K562 treated with DMSO at 1 percent for 4 hours (cell line): ENCODE measurements around the gene BAMBI. TPM values are rescaled to one million over a fixed set of nuclear protein-coding genes. Genes with fewer than 3 reads are reported as not detected.

Experiments
- total RNA-seq: library from RNA; unstranded; fragments of 300-600 nt; gene quantifications from 2 replicates; pipeline ENCODE4 v1.2.3, GENCODE V29; 2022; ENCODE audit not compliant: insufficient read depth

The BAMBI gene, protein sequence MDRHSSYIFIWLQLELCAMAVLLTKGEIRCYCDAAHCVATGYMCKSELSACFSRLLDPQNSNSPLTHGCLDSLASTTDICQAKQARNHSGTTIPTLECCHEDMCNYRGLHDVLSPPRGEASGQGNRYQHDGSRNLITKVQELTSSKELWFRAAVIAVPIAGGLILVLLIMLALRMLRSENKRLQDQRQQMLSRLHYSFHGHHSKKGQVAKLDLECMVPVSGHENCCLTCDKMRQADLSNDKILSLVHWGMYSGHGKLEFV
- total RNA-seq = 15.1 and 15.3 TPM in 2 replicates

DNA sequence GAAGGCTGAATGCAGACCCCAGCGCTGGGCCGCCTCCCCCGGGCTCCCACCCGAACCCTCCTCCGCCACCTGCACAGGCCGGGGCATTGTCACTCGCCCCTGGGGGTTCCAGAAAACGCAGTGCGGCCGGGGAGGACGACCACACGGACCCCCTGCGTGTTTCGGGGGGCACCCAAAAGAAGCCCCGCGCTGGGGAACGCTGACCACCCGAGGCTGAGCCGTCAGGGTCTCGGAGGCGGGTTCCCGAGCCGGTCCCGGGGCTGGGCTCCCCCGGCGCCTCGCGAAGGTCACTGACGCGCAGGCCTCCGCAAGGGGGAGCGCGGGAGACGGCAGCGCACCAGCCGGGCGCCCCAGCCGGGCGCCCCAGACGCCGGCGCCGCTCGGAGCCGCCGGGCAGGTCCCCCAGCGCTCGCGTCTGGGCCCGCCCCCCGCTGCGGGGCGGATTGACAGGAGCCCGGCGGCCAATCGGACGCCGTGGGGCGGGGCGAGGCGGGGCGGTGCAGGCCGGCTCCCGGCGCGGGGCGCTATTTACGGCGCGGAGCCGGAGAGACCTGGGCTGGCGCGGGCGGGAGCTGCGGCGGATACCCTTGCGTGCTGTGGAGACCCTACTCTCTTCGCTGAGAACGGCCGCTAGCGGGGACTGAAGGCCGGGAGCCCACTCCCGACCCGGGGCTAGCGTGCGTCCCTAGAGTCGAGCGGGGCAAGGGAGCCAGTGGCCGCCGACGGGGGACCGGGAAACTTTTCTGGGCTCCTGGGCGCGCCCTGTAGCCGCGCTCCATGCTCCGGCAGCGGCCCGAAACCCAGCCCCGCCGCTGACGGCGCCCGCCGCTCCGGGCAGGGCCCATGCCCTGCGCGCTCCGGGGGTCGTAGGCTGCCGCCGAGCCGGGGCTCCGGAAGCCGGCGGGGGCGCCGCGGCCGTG is at the start of gene BAMBI:
TSS of gene BAMBI (plus strand) at position 554 of the 920 bp plus-strand sequence. CDS start 377 bp downstream, outside the sequence.

Other genes starting within 250 kb of the BAMBI start
- gene WAC, start 144.4 kb upstream of the BAMBI start, total RNA-seq = 62.0 and 73.1 TPM in 2 replicates